ENCODE results near the gene SIGLEC1. TPM values are rescaled to one million over a fixed set of nuclear protein-coding genes. Genes with fewer than 3 reads are reported as not detected.

Gene SIGLEC1
- total RNA-seq, 2 experiments from 2014 or later: not detected

DNA sequence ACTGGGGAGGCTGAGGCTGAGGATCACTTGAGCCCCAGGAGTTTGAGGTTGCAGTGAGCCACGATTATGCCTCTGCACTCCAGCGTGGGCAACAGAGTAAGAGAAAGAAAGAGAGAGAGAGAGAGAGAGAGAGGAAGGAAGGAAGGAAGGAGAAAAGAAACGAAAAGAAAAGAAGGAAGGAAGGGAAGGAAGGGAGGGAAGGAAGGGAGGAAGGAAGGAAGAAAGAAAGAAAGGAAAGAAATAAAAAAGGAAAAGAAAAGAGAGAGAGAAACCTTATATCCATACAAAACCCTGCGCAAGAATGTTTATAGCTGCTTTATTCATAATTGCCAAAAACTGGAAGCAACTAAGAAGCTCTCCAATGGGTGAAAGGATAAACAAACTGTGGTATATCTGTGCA lies 12.0 kb upstream of the SIGLEC1 start:
- CTCF ChIA-PET: interaction anchor here (1.4 kb wide), 1 partner anchor 14 kb away, joined by 8 read pairs; no protein-coding TSS in a partner anchor
- Mint-ChIP-seq H3K9me3 (no peaks in the 10 kb centered on the region), H3K27ac (no peak overlapping the region), H3K4me3 (no peak overlapping the region), H3K27me3 (peaks cover 25% of the 10 kb centered on the region), H3K4me1 (ENCODE audit: low read depth) (peaks cover 7% of the 10 kb centered on the region), H3K36me3 (ENCODE audit: low read depth) (no peaks in the 10 kb centered on the region)
- DNase-seq (no peak), ATAC-seq (no peak)
- intact Hi-C loops (cut with micrococcal nuclease): no loop called here
- TF ChIP-seq, protein P1, sequence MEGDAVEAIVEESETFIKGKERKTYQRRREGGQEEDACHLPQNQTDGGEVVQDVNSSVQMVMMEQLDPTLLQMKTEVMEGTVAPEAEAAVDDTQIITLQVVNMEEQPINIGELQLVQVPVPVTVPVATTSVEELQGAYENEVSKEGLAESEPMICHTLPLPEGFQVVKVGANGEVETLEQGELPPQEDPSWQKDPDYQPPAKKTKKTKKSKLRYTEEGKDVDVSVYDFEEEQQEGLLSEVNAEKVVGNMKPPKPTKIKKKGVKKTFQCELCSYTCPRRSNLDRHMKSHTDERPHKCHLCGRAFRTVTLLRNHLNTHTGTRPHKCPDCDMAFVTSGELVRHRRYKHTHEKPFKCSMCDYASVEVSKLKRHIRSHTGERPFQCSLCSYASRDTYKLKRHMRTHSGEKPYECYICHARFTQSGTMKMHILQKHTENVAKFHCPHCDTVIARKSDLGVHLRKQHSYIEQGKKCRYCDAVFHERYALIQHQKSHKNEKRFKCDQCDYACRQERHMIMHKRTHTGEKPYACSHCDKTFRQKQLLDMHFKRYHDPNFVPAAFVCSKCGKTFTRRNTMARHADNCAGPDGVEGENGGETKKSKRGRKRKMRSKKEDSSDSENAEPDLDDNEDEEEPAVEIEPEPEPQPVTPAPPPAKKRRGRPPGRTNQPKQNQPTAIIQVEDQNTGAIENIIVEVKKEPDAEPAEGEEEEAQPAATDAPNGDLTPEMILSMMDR (IDR thresholded peaks at IDR 0.05): no peak
- POLR2A ChIA-PET: no interaction called here

DNA sequence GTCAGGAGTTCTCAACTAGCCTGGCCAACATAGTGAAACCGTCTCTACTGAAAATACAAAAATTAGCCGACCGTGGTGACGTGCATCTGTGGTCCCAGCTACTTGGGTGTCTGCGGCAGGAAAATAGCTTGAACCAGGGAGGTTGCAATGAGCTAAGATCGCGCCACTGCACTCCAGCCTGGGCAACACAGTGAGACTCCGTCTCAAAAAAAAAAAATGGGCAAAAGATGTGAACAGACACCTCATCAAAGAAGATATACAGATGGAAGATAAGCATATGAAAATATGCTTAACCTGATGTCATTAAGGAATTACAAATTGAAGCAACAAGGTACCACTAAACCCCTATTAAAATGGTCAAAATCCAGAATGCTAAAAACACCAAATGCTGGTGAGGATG lies 10.9 kb upstream of the SIGLEC1 start:
- no peak for DNase-seq
- Mint-ChIP-seq H3K27ac (no peak overlapping the region), H3K27me3 (peaks cover 24% of the 10 kb centered on the region), H3K4me3 (no peak overlapping the region), H3K36me3 (ENCODE audit: low read depth) (no peaks in the 10 kb centered on the region), H3K4me1 (ENCODE audit: low read depth) (peaks cover 7% of the 10 kb centered on the region), H3K9me3 (no peaks in the 10 kb centered on the region)
- intact Hi-C loops (cut with micrococcal nuclease): no loop called here
- TF ChIP-seq, protein P1 (IDR thresholded peaks at IDR 0.05): no peak
- ATAC-seq: no peak
- POLR2A ChIA-PET: no interaction called here
- CTCF ChIA-PET: no interaction called here

DNA sequence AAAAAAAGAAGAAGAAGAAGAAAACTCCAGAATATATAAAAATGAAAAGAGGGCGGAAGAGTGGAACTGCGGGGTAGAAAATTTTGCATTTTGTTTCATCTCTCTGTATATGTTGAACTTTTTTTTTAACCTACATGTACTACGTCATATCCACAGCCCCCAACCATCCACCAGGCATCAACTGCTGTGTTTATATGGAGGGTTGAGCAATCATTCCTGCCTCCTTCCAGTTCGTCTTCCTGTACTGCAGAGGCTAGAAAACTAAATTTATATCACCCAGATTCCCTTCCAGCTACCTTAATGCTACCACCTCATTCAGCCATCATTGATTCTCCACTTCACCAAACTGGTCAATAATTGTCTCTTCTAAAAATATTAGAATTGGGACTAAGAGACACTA lies 9.5 kb upstream of the SIGLEC1 start:
- Mint-ChIP-seq H3K4me1 (ENCODE audit: low read depth) (peaks cover 7% of the 10 kb centered on the region), H3K27ac (no peak overlapping the region), H3K36me3 (ENCODE audit: low read depth) (no peaks in the 10 kb centered on the region), H3K9me3 (no peaks in the 10 kb centered on the region), H3K4me3 (no peak overlapping the region), H3K27me3 (peaks cover 15% of the 10 kb centered on the region)
- TF ChIP-seq, protein P1 (IDR thresholded peaks at IDR 0.05): no peak
- DNase-seq: no peak
- ATAC-seq: no peak
- intact Hi-C loops (cut with micrococcal nuclease): no loop called here
- ChIA-PET POLR2A (no interaction called here), CTCF (interaction anchor here (0.5 to 1.3 kb wide), 2 partner anchors 11 to 578 kb away, joined by 3 to 8 read pairs; no protein-coding TSS in a partner anchor)

DNA sequence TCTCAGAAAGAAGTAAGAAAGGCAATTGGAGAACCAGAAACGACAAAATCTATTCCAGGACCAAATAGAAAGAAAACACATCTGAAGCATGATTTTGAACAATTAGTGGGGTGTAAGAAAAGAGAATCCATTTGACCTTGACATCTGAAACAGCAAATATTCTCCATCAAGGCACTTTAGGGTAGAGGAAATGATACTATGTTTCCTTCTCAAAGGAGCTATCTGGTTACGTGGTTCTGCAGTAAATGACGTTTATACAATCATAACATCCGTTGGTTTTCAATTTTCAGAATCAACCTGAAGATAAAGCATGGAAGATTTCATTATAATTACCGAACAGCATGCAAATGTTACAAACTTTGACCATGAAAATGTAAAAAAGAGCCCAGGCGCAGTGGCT lies 8.2 kb upstream of the SIGLEC1 start:
- no peak for DNase-seq
- H3K4me1 Mint-ChIP-seq (ENCODE audit: low read depth): peaks cover 7% of the 10 kb centered on the region
- H3K36me3 Mint-ChIP-seq (ENCODE audit: low read depth): no peaks in the 10 kb centered on the region
- no peak for ATAC-seq
- no peak overlapping the region for H3K4me3 Mint-ChIP-seq
- H3K9me3 Mint-ChIP-seq: no peaks in the 10 kb centered on the region
- H3K27me3 Mint-ChIP-seq: peaks cover 11% of the 10 kb centered on the region
- intact Hi-C loops (cut with micrococcal nuclease): no loop called here
- TF ChIP-seq, protein P1 (IDR thresholded peaks at IDR 0.05): no peak
- H3K27ac Mint-ChIP-seq: no peak overlapping the region
- ChIA-PET POLR2A (interaction anchor here (1.0 to 1.2 kb wide), 2 partner anchors 17 to 58 kb away, joined by 3 read pairs; no protein-coding TSS in a partner anchor), CTCF (interaction anchor here (2.6 kb wide), 1 partner anchor 10 kb away, joined by 22 read pairs; no protein-coding TSS in a partner anchor)

DNA sequence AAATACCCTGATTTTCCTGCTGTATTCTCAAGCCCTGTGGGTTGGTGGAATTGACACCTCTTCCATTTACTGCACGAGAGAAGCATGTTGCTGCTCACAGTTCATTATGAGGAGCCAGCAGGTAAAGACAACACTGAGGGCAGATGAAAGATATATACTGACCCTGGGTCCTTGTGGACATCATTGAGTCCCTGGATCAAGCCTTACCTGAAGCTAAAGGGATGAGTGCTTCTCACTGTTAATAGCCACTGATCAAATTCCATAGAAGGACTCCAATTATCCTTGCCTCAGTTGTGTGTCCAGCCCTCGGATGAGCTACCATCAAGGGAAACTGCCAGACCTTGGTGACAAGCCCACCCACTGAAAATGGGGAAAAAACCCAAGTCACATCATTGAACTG lies 7.7 kb upstream of the SIGLEC1 start:
- no peaks in the 10 kb centered on the region for H3K9me3 Mint-ChIP-seq
- H3K4me1 Mint-ChIP-seq (ENCODE audit: low read depth): peaks cover 7% of the 10 kb centered on the region
- POLR2A ChIA-PET: interaction anchor here (1.0 to 1.2 kb wide), 2 partner anchors 17 to 58 kb away, joined by 3 read pairs; no protein-coding TSS in a partner anchor
- intact Hi-C loops (cut with micrococcal nuclease): no loop called here
- H3K27ac Mint-ChIP-seq: no peak overlapping the region
- TF ChIP-seq, protein P1 (IDR thresholded peaks at IDR 0.05): no peak
- CTCF ChIA-PET: interaction anchor here (0.7 to 2.6 kb wide), 3 partner anchors 9 to 44 kb away, joined by 3 to 22 read pairs (median 5); no protein-coding TSS in a partner anchor
- DNase-seq: no peak
- no peak overlapping the region for H3K4me3 Mint-ChIP-seq
- no peaks in the 10 kb centered on the region for H3K36me3 Mint-ChIP-seq (ENCODE audit: low read depth)
- ATAC-seq: no peak
- peaks cover 11% of the 10 kb centered on the region for H3K27me3 Mint-ChIP-seq
